ENCODE results near the gene UNC80. TPM values are rescaled to one million over a fixed set of nuclear protein-coding genes. Genes with fewer than 3 reads are reported as not detected.

Gene UNC80
- total RNA-seq, 1 donor = not detected

DNA sequence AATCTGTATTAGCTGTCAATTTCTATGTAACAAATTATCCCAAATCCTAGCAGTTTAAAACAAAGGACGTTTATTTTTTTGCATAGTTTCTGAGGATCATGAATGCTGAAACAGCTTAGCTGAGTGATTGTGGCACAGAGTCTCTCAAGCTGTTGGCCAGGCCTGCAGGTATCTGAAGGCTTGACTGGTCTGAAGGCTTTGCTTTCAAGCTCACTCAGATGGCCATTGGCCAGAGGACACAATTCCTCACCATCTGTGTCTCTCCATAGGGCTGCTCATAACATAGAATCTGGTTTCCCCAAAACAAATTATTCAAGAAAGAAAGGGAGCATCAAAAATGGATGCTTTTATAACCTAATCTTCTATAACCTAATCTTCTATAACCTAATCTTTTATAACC is 33.7 kb downstream of the UNC80 start:
- no peak for TF ChIP-seq CTCF (IDR thresholded peaks at IDR 0.05; ENCODE audit: insufficient read depth, low read length)
- no peak for DNase-seq (ENCODE audit: low read depth)
- no peak overlapping the region for H3K4me3 ChIP-seq (ENCODE audit: low read depth, low read length)

DNA sequence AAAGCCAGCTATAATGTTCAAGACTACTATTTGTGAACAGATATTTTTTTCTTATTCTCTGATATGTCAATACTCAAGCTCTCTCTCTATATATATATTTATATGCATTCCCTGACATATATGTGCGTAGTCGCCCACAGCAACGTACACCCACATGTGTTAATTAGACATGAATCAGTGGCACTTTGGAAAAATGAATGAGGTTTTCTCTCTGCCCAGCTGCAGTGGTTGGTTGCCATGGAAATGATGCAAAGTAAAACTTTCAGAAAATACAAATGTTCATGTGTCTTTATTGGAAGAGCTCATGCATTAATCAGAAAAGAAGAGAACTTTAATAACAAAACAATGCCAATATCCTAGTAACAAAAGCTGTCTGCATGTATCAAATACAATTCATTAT is 34.7 kb downstream of the UNC80 start:
- no peak for DNase-seq (ENCODE audit: low read depth)
- H3K4me3 ChIP-seq (ENCODE audit: low read depth, low read length) = no peak overlapping the region
- TF ChIP-seq CTCF (IDR thresholded peaks at IDR 0.05; ENCODE audit: insufficient read depth, low read length) = no peak

GRCh38 chr2:209808521-209808920 is 36.9 kb downstream of the UNC80 start:
- TF ChIP-seq CTCF (IDR thresholded peaks at IDR 0.05; ENCODE audit: insufficient read depth, low read length) = no peak
- no peak overlapping the region for H3K4me3 ChIP-seq (ENCODE audit: low read depth, low read length)
- no peak for DNase-seq (ENCODE audit: low read depth)

- H3K4me3 ChIP-seq (ENCODE audit: low read depth, low read length) = no peak overlapping the region
- DNase-seq (ENCODE audit: low read depth) = no peak
- no peak for TF ChIP-seq CTCF (IDR thresholded peaks at IDR 0.05; ENCODE audit: insufficient read depth, low read length)
Observed at GRCh38 chr2:209809256-209809655, 37.6 kb downstream of the UNC80 start.

GRCh38 chr2:209817844-209818271 is 46.2 kb downstream of the UNC80 start:
- no peak overlapping the region for H3K4me3 ChIP-seq (ENCODE audit: low read depth, low read length)
- no peak for TF ChIP-seq CTCF (IDR thresholded peaks at IDR 0.05; ENCODE audit: insufficient read depth, low read length)
- DNase-seq (ENCODE audit: low read depth) = no peak

DNA sequence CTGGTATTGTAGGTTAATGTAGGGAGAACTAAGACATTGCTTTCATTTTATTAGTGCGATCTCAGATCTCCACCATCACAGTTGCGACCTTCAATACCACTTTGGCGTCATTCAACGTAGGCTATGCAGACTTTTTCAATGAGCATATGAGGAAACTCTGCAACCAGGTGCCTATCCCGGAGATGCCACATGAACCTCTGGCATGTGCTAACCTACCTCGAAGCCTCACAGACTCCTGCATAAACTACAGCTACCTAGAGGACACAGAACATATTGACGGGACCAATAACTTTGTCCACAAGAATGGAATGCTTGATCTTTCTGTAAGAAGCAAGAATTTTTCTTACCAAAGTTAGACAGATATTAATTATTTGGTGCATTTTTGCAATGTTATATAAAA is 47.3 kb downstream of the UNC80 start:
- no peak overlapping the region for H3K4me3 ChIP-seq (ENCODE audit: low read depth, low read length)
- no peak for TF ChIP-seq CTCF (IDR thresholded peaks at IDR 0.05; ENCODE audit: insufficient read depth, low read length)
- DNase-seq (ENCODE audit: low read depth) = no peak

- TF ChIP-seq CTCF (IDR thresholded peaks at IDR 0.05; ENCODE audit: insufficient read depth, low read length) = no peak
- DNase-seq (ENCODE audit: low read depth) = no peak
- H3K4me3 ChIP-seq (ENCODE audit: low read depth, low read length) = no peak overlapping the region
Observed at GRCh38 chr2:209821806-209822205, 50.2 kb downstream of the UNC80 start.

All from fibroblast of the aortic adventitia (primary cell).